HFFc6 (cell line): ENCODE data around the gene CTNNA2. TPM values are rescaled to one million over a fixed set of nuclear protein-coding genes. Genes with fewer than 3 reads are reported as not detected.

Experiments used
- DNase-seq: peaks from one replicate; pipeline ENCODE4 v3.0.0-alpha.2; 2018
- H3K27ac Mint-ChIP-seq: 2 replicates; pipeline ENCODE4 v1.8.0; 2020; ENCODE audit warnings: mild to moderate bottlenecking, mixed read lengths
- H3K27me3 Mint-ChIP-seq: 2 replicates; pipeline ENCODE4 v1.8.0; 2021; ENCODE audit warnings: mild to moderate bottlenecking, moderate library complexity, mixed read lengths; ENCODE audit not compliant: insufficient read depth
- H3K36me3 Mint-ChIP-seq: 2 replicates; pipeline ENCODE4 v1.8.0; 2021; ENCODE audit warnings: low read depth, mixed read lengths
- H3K4me1 Mint-ChIP-seq: 2 replicates; pipeline ENCODE4 v1.8.0; 2020; ENCODE audit warnings: low read depth, mixed read lengths
- H3K4me3 Mint-ChIP-seq: 2 replicates; pipeline ENCODE4 v1.8.0; 2020; ENCODE audit warnings: mild to moderate bottlenecking, moderate library complexity, mixed read lengths
- H3K9me3 Mint-ChIP-seq: 2 replicates; pipeline ENCODE4 v1.8.0; 2020; ENCODE audit warnings: mild to moderate bottlenecking, mixed read lengths
- CTCF ChIP-seq: fragments of 200-600 bp; sonication (generic); IDR thresholded peaks from 2 replicates; pipeline ENCODE4 v1.5.0; 2021; ENCODE audit warnings: antibody characterized with exemption, mild to moderate bottlenecking
- total RNA-seq, 6 experiments: library from RNA; stranded (reverse); fragmentation: NEBNext Ultra II Directional; extraction: Animal tissue kit (Norgen Biotek cat#: 25700); gene quantifications; 2 replicates in 1 of 6; 3 replicates in 5 of 6; pipeline ENCODE4 v1.2.3, GENCODE V29; 2021

Gene CTNNA2
- total RNA-seq, 6 experiments from 2014 or later: not detected

- TF ChIP-seq CTCF: no peak
- H3K4me1 Mint-ChIP-seq: no peaks in the 10 kb centered on the region
- H3K36me3 Mint-ChIP-seq: no peaks in the 10 kb centered on the region
- H3K27ac Mint-ChIP-seq: no peak overlapping the region
- DNase-seq: no peak
- no peaks in the 10 kb centered on the region for H3K27me3 Mint-ChIP-seq
- no peak overlapping the region for H3K4me3 Mint-ChIP-seq
- no peaks in the 10 kb centered on the region for H3K9me3 Mint-ChIP-seq
Measured at GRCh38 chr2:79796641-79797040, 283.8 kb downstream of the CTNNA2 start.

DNA sequence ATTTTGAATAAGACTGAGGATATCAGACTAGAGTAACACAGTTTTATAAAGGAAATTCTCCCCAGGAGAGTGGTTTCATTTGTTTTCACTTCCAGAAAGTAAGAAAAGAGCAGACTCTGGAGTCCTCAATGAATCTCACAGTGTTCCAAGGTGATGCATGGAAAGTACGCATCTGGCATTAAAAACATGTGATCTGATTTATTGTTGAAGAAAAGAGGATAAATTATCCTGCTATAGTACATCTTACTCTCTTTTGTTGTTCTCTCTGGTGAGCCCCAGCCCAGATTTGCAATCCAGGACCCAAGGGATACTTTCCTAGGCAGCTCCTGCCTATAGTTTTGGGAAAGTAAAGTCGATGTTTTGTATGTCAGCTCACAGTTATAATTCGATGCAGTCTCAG lies 285.9 kb downstream of the CTNNA2 start:
- Mint-ChIP-seq H3K27ac (no peak overlapping the region), H3K4me1 (no peaks in the 10 kb centered on the region), H3K27me3 (no peaks in the 10 kb centered on the region), H3K9me3 (no peaks in the 10 kb centered on the region), H3K4me3 (no peak overlapping the region), H3K36me3 (no peaks in the 10 kb centered on the region)
- DNase-seq: no peak
- TF ChIP-seq CTCF: no peak

DNA sequence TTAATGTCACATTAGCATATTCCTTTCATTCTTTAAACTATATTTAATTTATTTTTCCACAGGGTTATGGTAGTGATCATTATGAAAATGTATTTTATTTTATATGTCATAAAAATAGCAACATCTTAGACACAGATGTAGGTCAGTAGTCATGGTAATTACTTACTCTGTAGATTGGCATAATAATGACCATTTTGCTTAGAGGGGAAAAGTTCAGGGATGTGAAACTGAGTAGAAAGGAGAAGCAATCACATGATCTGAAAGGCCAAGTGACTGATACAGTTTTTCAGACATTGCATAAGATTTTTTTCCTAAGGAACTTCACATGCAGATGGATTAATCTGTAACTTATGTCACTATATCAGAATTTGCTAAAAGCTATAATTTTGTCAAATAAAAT lies 286.9 kb downstream of the CTNNA2 start:
- H3K4me3 Mint-ChIP-seq: no peak overlapping the region
- DNase-seq: no peak
- H3K36me3 Mint-ChIP-seq: no peaks in the 10 kb centered on the region
- no peaks in the 10 kb centered on the region for H3K9me3 Mint-ChIP-seq
- no peaks in the 10 kb centered on the region for H3K4me1 Mint-ChIP-seq
- no peak overlapping the region for H3K27ac Mint-ChIP-seq
- no peaks in the 10 kb centered on the region; the same call in 1 of the 2 replicates for H3K27me3 Mint-ChIP-seq
- no peak for TF ChIP-seq CTCF

DNA sequence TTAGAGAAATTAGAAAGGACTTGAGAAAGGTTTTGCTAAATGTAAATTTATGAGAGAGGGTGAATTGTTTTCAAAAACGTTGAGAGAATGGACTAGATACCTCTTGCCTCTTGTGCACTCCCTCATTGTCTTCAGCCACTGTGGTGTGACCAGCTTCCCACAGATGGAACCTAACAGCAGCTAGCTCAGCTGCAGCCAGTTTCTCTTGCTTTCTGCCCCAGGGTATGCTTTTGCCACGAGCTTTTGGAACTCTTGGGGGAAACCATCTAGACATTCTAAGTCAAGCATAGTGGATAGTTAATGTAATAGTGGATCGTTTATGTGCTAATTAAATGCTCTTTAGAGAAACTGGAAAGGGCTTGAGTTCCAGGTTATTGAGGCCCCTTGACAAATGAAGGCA lies 288.2 kb downstream of the CTNNA2 start:
- Mint-ChIP-seq H3K4me1 (no peaks in the 10 kb centered on the region), H3K4me3 (no peak overlapping the region), H3K27ac (no peak overlapping the region), H3K27me3 (no peaks in the 10 kb centered on the region; the same call in 1 of the 2 replicates), H3K36me3 (no peaks in the 10 kb centered on the region), H3K9me3 (no peaks in the 10 kb centered on the region)
- no peak for TF ChIP-seq CTCF
- DNase-seq: no peak

- no peaks in the 10 kb centered on the region for H3K4me1 Mint-ChIP-seq
- no peak overlapping the region for H3K4me3 Mint-ChIP-seq
- H3K27me3 Mint-ChIP-seq: no peaks in the 10 kb centered on the region; the same call in 1 of the 2 replicates
Measured at GRCh38 chr2:79817288-79817687, 304.4 kb downstream of the CTNNA2 start.

More at GRCh38 chr2:79817288-79817687, 304.4 kb downstream of the CTNNA2 start:
- H3K9me3 Mint-ChIP-seq: no peaks in the 10 kb centered on the region
- no peak overlapping the region for H3K27ac Mint-ChIP-seq
- DNase-seq: no peak
- H3K36me3 Mint-ChIP-seq: no peaks in the 10 kb centered on the region
- no peak for TF ChIP-seq CTCF
